ENCODE measurements around the gene ETS1.
A peak's percentile ranks its signal among the peaks of the same experiment; 100 is the strongest.

The ETS1 gene, protein sequence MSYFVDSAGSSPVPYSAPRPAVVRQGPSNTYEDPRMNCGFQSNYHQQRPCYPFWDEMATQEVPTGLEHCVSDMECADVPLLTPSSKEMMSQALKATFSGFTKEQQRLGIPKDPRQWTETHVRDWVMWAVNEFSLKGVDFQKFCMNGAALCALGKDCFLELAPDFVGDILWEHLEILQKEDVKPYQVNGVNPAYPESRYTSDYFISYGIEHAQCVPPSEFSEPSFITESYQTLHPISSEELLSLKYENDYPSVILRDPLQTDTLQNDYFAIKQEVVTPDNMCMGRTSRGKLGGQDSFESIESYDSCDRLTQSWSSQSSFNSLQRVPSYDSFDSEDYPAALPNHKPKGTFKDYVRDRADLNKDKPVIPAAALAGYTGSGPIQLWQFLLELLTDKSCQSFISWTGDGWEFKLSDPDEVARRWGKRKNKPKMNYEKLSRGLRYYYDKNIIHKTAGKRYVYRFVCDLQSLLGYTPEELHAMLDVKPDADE

DNA sequence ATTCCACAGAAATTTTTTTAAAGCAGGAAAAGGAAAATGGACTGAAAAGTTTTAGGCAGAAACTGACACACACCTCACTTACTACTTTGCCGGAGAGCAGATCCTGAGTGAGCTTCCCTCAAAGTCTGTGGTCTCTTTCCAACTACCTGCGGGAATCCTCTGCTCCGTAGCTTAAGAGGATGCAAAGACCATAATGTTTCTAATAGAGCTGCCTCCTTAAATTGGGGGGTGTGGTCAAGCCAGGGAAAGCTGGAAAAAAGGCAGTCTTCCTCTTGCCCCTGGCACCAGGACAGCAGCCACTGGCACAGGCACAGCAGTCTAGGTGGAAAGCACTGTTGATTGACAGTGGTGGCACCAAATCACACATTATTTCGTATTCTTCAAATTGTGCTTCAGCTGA is at the start of gene ETS1:
Gene ETS1 (minus strand): TSS at position 144 of the 400 bp plus-strand sequence. CDS start 14,428 bp downstream, outside the sequence.
- DNase-seq (ENCODE audit: low read depth) = no peak

DNA sequence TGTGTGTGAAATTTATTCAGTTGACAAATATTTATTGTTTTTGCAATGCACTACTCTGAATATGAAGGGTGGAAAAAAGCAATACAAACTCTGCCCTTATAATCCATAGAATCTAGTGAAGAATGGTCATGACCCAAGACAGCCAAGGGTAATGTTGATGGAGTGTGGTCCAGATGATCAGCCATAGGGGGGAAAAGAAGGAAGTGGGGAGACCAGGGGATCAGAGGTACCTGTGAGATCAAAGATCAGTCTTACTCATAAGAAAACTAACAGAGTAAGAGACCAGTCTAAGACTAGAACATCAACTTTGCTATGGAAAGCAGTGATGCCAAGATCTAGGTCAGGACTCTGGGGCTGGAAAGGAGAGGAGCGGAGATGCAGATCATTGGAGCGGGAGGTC is 47.0 kb upstream of the ETS1 start:
- DNase-seq (ENCODE audit: low read depth) = no peak

- DNase-seq (ENCODE audit: low read depth) = no peak
Observed at GRCh38 chr11:128633384-128633965, 46.1 kb upstream of the ETS1 start.

DNA sequence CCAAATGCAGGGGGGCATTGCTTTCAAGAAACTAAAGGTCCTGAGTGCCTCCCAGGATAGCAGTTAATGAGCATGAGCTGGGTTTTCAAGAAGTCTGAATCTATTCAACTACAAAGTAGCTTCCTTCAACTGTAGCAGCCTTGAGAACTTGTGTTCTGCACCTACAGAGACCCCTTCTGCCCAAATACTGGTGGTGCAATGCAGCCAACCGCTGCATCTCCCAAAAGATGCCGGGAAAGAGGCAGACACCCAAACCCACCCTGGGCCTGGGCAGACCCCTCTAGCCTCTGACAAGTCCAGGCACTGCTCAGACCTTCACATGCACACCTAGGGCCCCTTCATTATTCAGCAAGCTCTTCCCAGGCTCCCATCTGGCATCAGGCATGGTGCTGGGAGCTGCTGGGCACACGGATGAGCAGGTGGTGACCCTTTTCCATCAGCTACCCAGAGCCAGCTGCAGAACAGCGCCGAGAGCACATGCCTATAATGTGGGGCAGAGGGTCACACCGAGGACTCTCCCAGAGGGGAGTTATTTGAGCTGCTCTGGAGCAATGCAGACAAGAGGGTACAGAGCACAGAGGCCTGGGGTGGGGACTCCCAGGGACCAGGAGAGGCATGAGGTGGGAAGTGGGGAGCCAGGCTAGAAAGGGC is 44.9 kb upstream of the ETS1 start:
- DNase-seq (ENCODE audit: low read depth) = no peak

DNA sequence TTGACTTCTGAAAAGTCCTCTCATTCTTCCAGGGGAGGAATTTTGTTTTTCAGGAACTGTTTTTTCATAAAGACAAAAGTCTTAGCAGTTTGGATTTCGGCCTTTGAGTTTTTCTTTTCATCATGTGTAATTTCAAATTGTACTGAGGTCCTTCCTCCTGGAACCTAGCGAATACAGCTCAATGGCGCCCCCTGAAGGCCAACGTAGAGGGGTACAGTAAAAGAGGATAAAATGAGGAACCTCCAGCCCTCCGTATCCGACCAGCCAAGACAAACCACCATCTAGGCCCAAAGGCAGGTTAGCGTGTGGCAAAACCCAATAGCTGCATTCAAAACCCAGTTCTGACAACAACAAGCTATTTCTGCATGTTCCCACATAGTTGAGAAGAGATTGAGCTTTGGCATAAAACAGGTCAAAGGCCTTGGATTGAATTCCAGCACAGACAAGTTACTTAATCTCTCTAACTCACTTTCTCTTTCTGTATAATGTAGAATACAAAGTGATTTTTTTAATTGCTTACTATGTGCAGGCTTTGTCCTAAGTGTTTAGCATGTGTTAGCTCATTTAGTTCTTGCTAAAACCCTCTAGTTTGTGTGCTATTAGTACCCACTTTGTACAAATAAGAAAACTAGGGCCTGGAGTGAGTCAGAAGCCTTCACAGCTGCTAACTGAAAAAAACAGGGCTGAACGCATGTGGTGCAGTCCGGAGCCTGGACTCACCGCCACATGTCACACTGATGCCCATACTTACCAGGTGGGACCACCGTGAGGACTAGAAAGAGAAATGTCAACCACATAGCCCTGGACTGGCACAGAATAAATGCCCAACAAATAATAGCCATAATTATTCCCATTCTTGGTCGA is 43.2 kb upstream of the ETS1 start:
- DNase-seq (ENCODE audit: low read depth) = peak; percentile 52

DNA sequence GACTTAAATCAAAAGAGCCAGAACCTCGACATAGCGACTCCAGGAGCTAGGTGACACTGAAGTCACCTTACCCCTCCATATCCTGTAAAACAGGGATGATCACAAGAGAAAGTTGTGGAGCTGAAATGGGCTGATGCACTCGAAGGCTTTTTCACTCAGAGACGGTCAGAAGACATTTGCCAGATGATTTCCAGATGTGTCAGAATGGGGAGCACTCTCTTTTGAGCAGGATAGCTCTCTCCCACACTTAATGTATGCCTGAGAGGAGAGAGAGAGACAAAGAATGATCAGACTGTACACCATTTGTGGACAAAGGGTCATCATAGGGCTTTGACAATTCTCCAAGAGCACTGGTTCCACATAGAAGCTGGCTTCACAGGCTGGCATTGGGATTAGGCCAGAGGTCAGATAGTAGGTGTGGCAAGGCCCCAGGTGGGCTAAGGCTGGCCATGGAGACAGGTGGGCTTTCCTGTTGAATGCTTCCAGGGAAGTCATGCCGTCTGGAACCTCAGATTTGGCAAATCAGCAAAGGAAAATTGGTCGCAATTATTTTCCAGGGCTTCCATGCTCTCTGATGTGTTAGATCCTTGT is 42.3 kb upstream of the ETS1 start:
- no peak for DNase-seq (ENCODE audit: low read depth)

DNA sequence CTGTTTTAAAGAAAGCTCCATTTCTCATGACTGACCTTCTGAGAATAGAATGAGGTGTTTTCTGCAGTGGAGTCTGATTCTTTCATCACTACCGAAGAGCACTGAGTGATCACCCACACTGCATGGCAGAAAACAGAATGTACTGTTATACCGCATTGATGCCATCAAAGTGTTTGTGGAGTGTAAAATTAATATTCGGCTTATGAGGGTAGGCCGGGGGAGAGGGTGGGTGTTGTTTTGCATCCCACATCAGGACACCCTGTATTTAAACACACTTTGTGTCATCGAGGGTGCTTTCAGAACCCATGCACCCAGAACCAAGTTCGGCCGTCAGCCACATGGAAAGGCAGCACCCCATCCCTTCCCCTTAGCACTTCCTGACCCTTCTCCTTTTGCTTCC is 41.3 kb upstream of the ETS1 start:
- no peak for DNase-seq (ENCODE audit: low read depth)

- DNase-seq (ENCODE audit: low read depth) = no peak
Observed at GRCh38 chr11:128628325-128628673, 40.9 kb upstream of the ETS1 start.

- DNase-seq (ENCODE audit: low read depth) = no peak
Observed at GRCh38 chr11:128627666-128628324, 40.4 kb upstream of the ETS1 start.

DNA sequence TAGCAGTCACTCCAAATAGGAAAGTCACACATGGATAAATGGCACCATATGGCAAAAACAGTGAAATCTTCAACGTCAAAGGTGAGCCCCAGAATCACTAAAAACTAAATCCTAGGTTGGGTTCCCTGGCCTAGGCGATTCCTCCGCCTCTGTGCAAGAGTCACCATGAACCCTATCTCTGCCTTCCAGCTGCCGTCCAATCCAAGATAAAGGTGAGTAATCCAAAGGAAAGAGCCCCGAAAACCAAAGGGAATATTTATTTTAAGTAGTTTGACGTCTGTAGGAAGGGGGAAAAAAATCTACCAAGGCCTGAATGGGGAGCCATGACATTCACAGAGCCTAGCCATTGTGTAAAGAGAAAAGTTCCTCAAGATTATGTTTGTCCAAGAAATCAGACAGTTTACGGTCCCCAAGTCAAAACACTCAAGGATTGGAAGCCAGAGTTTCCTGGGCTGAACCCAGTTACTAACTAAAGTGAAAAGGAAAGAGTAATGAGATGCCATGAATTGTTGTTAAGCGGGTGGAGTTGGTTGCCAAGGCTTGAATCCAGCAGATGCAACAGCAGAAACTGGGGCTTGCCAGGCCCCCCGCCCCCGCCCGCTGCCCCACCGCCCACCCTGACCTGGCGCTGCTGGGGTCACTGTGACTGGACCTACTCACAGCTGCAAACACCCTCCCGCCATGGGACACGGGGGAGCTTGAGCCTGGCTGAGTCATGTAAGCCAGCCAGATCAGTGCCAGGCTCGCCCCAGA is 39.7 kb upstream of the ETS1 start:
- DNase-seq (ENCODE audit: low read depth) = no peak

- DNase-seq (ENCODE audit: low read depth) = no peak
Observed at GRCh38 chr11:128625746-128626145, 38.4 kb upstream of the ETS1 start.

- DNase-seq (ENCODE audit: low read depth) = no peak
Observed at GRCh38 chr11:128625326-128625725, 38.0 kb upstream of the ETS1 start.

- no peak for DNase-seq (ENCODE audit: low read depth)
Observed at GRCh38 chr11:128624269-128625175, 37.2 kb upstream of the ETS1 start.

DNA sequence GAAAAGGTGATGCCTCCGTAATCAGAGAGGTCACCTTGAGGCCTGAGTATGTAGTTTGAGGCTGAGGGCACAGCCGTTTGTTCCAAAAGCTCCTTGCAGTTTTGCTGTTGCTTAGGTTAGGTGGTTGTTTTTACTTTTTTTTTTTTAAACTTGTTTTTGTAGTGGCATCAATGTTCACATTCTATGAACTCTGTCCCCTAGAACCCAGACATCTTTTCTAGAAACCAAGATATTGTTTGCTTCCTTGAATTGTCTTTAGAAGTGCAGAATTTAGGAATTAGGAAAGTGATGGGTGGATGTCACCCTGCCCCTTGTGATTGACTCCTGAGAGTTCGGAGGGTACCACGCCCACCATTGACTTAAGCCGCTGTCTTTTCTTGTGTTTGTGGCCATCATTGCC is 35.7 kb upstream of the ETS1 start:
- no peak for DNase-seq (ENCODE audit: low read depth)

DNA sequence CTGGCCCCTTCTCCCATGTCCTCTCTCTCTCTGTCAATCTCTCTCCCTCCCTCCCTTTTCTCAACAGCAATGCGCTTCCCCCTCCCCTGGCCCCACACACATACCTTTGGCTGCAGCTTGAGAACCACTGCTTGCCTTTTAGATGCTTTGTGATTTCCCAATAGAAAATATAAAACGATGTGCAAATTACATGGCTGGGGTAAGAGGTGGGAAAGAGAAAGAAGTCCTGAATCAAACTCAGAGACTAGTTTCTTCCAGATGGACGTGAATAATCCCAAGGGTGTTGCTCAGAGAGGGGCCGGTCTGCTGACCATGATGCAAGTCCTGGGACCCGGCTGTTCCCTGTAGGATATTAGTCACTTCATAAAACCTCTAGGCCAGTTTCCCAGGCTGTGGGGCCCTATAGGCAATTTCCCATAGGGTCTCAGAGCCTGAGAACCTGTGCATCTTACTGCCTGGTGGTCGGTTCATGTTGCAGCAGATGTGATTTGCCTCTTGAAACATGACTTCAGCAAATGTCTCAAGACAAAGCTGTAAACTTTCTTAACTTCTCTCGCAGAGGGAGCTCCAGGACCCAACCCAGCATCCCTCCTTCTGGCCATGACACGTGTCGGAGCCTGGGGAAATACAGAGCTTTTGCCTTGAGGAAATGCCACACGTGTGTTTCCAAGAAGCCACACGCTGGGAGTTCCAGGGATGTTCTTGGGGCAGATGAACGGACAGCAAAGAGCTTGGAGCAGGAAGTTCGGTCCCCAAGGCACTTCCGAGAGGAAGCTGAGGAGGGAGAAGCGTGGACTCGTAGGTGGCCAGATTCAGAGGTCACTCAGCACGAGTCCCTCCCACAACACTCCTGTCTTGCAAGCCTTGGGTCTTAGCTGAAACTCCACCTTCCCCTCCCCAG is 34.5 kb upstream of the ETS1 start:
- DNase-seq (ENCODE audit: low read depth) = peak; percentile 69

DNA sequence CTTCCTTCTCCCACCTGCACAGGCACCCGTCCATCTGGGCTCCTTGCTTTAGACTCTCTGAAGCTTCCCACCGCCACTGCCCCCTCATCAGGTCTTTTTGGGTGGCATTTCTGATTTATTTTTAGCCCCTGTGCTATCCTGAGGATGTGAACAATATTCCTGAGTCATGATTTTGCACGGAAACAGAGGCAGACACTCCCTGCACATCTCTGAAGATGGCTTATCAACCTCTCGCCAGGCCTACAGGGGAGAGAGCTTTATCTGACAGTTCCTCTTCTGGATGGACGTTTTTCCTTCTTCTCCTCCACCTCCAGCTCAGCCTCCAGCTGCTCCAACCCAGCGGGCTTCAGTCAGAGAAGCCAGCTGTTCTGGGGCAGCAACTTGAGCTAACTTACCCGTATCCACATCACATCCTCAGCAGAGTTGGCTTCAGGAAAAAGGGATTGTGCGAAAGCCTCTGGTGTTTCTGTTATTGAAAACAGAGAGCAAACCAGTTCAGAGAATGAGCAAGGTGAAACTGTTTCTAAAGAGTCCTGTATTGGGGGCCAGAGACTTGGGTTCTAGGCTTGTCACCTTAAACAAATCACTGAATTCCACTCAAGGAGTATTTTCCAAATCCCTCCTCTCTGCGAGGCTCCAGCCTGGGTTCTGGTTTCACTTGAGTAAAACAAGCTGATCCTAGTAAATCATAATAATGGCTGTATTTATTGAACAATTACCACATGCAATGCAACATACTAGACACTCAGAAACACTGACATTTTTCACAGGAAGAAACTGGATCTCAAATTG is 33.1 kb upstream of the ETS1 start:
- DNase-seq (ENCODE audit: low read depth) = no peak

- DNase-seq (ENCODE audit: low read depth) = no peak
Observed at GRCh38 chr11:128619540-128620308, 32.4 kb upstream of the ETS1 start.
